ACC112 (cell line): ENCODE measurements around the gene VSTM2L.
"Not testable (repeated sequence)": the region's sequence is repeated elsewhere in the genome, so short reads cannot be mapped to it uniquely, and the experiment has no call there.

ENCODE experiments used
- H2AFZ ChIP-seq: fragments of 200-600 bp; sonication (generic); one replicate; pipeline ENCODE4 v1.6.0; 2017; ENCODE audit warnings: antibody characterized with exemption, low read length; ENCODE audit not compliant: unreplicated experiment
- H3K27ac ChIP-seq: fragments of 200-600 bp; sonication (generic); 2 replicates; pipeline ENCODE4 v1.5.1; 2014; ENCODE audit warnings: low read depth, mild to moderate bottlenecking, antibody characterized with exemption, low read length, moderate library complexity
- H3K27me3 ChIP-seq: fragments of 200-600 bp; sonication (generic); 2 replicates; pipeline ENCODE4 v1.6.1; 2014; ENCODE audit warnings: mild to moderate bottlenecking, antibody characterized with exemption, low read length, moderate library complexity, mixed read lengths; ENCODE audit not compliant: insufficient read depth
- H3K36me3 ChIP-seq: fragments of 200-600 bp; sonication (generic); 2 replicates; pipeline ENCODE4 v1.6.1; 2016; ENCODE audit warnings: mild to moderate bottlenecking, antibody characterized with exemption, low read length, moderate library complexity, mixed read lengths; ENCODE audit not compliant: insufficient read depth
- H3K4me1 ChIP-seq: fragments of 200-600 bp; sonication (generic); one replicate; pipeline ENCODE4 v1.6.1; 2016; ENCODE audit warnings: low read length, mixed read lengths; ENCODE audit not compliant: insufficient read depth, unreplicated experiment, control insufficient read depth
- H3K4me3 ChIP-seq: fragments of 200-600 bp; sonication (generic); 2 replicates; pipeline ENCODE4 v1.5.1; 2014; ENCODE audit warnings: mild to moderate bottlenecking, low read depth, low read length
- H3K79me2 ChIP-seq: fragments of 200-600 bp; sonication (generic); one replicate; pipeline ENCODE4 v1.6.0; 2016; ENCODE audit warnings: low read length; ENCODE audit not compliant: control insufficient read depth, unreplicated experiment, insufficient read depth

VSTM2L gene, protein sequence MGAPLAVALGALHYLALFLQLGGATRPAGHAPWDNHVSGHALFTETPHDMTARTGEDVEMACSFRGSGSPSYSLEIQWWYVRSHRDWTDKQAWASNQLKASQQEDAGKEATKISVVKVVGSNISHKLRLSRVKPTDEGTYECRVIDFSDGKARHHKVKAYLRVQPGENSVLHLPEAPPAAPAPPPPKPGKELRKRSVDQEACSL

DNA sequence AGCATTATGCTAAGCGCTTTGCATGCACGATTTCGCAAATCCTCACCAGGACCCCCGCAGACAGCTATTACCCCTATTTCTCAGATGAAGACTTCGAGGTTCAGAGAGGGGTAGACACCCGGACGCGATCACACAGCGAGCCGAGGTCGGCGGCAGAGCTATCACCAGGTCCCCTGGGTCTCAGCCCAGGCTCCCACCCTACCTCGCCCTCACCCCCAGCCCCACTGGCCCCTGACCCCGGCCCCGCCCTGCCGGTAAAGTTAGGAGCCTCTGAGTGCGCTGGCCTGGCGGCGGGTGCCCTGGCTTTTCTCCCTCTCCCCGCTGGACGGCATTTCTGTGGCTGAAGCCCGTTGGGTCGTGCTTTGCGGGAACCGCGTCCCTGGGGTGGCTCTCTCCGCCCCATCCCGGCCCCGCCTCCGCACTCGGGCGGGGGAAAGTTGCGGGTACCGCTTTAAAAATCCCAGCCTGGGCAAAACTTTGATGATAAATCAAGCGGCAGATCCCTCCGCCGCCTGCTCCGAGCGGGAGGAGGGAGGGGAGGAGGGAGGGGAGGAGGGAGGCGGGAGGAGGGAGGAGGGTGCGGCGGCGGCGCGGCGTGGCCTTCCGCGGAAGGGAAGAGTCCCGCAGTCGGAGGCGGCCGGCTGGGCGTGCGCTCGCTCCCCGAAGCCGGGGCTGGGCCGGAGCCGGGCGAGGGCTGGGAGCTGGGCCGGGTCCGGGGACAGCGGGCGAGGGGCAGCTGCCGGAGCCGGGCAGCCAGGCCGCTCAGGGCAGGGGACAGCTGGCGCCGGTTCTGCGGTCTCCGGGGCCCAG lies at the start of gene VSTM2L:
Gene VSTM2L, plus strand, starts transcription at position 624 of the 810 bp plus-strand sequence. CDS start 224 bp downstream, outside the sequence.
- Histone ChIP-seq H3K4me1 (peaks cover 6% of the 10 kb centered on the region), H2AFZ (no peak within 1 kb of the TSS), H3K27ac (no peak within 1 kb of the TSS), H3K36me3 (no peaks in the 10 kb centered on the region), H3K4me3 (peak within 1 kb of the TSS; percentile 67), H3K27me3 (peaks cover 47% of the 10 kb centered on the region), H3K79me2 (no peaks in the 10 kb centered on the region)

DNA sequence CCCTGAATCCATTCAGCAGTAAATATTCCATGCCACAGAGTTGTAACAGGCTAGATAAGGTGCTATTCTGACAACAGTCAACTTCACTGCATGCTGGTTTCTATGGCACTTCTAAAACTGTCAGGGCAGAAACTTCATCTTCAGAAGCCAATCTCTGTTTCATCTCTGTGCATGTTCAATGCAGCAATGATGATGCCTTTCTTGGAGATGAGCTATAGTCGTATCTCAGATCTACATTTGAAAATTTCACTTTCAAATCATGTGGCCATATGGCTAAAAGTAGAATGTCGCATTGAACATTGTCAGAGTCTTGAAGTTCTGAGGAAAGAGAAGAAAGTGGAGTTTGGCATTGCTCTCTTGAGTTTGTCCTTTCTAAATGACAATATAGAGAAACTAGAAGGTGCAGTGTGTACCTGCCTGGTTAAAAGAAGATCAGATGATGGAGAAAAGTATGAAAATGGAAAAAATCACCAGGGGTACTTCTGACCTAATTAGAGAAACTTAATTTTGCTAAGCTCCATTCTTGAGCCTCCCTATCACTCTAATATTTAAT lies 49.0 kb upstream of the VSTM2L start:
- Histone ChIP-seq H3K4me3 (no peak overlapping the region), H3K27me3 (no peaks in the 10 kb centered on the region), H3K36me3 (peaks cover 3% of the 10 kb centered on the region; the same call in 1 of the 2 replicates), H2AFZ (no peak overlapping the region), H3K79me2 (no peaks in the 10 kb centered on the region), H3K4me1 (peaks cover 12% of the 10 kb centered on the region), H3K27ac (no peak overlapping the region)

DNA sequence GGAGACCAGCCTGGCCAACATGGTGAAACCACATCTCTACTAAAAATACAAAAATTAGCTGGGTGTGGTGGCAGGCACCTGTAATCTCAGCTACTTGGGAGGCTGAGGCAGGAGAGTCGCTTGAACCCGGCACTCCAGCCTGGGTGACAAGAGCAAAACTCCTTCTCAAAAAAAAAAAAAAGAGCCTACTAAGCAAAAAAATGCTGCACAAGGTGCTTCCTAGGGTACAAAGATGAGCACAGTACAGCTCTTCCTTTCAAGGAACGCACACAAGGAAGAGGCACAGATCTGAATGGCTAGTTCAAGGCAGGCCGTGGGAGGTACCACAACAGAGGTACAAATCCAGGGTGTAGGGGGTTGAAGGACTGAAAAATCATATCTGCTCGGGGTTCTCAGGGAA lies 46.9 kb upstream of the VSTM2L start:
- H3K79me2 ChIP-seq, H3K4me3 ChIP-seq, H3K27me3 ChIP-seq, H3K36me3 ChIP-seq, H2AFZ ChIP-seq, H3K27ac ChIP-seq: not testable (repeated sequence)
- H3K4me1 ChIP-seq: peaks cover 12% of the 10 kb centered on the region

DNA sequence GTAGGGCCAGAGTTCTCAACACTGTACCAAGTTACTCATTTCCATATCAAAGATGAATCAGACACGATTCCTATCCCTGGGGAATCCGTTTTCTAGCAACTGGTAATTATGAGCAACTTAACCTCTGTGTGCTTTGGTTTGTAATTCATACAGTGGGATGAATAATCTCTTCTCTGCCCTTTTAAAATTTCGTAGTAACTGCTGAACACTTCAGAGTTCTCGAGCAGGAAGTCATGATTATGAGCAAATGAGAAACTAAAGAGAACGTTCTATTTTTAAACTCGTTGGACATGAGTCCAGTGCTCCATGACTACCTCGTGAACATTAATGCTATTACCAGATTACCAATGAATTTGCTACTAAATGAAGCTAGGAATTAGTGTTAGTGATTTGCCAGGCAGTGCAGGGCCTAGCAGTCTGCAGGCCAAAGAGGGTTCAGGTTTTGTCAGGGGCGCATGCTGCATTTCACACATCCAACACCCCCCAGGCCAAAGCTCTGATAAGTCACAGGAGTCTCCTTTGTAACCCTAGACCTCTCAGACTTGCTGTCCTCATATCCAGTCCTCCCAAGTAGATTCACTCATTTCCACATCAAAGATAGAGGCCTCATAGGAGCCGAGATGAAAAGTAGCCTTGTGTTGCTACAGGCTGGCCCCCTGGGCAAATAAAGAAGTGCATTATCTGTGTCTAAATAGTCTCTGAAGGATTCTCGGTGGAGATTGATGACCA lies 45.8 kb upstream of the VSTM2L start:
- Histone ChIP-seq H2AFZ (no peak overlapping the region), H3K4me3 (no peak overlapping the region), H3K27me3 (no peaks in the 10 kb centered on the region), H3K27ac (peak overlapping the region; percentile 55), H3K79me2 (no peaks in the 10 kb centered on the region), H3K36me3 (peaks cover 8% of the 10 kb centered on the region; the same call in 1 of the 2 replicates), H3K4me1 (peaks cover 12% of the 10 kb centered on the region)

DNA sequence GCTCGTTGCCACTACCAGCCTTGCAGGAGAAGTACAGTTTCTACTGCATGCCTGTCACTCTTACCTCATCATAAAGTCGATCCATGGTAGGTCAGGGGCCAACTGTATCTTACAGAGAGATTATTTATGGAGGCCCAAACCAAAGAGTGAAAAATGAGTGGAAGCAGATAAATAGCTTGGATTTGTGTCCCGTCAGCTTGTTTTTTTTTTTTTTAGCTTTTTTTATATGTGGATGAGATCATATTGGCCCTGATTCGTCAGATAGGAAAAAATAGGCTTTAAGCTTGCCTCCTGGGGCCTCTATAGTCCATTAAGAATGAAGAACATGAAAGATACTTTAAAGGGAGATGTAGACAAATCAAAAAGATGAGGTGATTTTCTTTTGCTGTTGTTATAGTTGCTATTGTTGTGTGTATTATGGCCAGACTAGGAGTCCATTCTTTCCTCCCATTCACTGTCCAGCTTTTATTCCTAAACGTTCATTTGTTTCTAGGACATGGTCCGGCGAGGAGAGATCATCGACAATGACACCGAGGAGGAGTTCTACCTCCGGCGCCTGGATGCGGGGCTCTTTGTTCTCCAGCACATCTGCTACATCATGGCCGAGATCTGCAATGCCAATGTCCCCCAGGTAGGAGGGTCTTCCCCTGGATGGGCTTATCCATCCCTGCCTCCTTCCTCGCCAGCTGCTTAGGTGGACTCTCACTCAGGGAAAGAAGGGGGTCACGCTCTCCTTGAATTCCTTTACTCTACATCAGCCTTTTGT lies 43.3 kb upstream of the VSTM2L start:
- H3K4me3 ChIP-seq: no peak overlapping the region
- no peak overlapping the region for H3K27ac ChIP-seq
- peaks cover 8% of the 10 kb centered on the region; the same call in 1 of the 2 replicates for H3K36me3 ChIP-seq
- H2AFZ ChIP-seq: no peak overlapping the region
- H3K4me1 ChIP-seq: peaks cover 12% of the 10 kb centered on the region
- no peaks in the 10 kb centered on the region for H3K79me2 ChIP-seq
- no peaks in the 10 kb centered on the region for H3K27me3 ChIP-seq

DNA sequence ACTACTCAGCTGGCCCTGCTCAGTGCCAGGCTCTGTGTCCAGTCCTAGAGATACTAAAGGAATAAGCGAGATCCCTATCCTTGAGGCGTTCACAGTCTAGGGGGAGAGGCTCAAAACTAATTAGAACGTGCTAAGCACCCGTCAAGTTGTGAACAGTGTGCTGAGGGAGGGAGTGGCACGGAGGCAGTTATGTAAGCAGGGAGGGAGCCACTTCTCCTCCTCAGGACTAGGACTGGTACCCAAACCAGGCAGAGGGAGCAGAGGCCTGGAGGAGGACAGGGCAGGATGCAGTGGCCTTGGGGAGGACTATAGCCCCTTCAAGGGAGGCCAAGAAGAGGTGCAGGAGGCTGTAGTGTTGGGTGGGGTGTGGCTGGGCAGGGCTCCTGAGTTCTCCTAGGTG lies 39.6 kb upstream of the VSTM2L start:
- Histone ChIP-seq H3K79me2 (no peaks in the 10 kb centered on the region), H3K27ac (no peak overlapping the region), H3K4me3 (no peak overlapping the region), H3K36me3 (peaks cover 8% of the 10 kb centered on the region; the same call in 1 of the 2 replicates), H3K27me3 (no peaks in the 10 kb centered on the region), H2AFZ (no peak overlapping the region), H3K4me1 (no peaks in the 10 kb centered on the region)

DNA sequence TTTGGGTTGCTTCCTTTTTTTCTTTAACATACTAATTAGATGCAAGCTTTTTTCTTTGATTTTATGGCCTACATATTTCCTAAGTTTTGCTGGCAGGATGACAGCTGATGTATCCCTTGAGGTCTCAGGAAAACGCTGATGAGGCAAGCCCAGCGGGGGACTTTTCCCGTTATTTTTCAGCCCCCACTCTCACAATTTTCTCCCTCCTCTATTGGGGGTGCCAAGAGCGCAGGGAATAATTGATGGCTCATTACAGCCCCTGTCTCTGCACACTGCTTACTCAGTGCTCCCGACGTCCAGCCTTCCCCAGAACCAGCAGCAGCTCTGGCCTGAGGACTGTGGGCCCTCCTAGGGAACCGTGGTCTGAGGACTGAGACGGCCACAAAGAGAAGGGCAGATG lies 38.6 kb upstream of the VSTM2L start:
- Histone ChIP-seq H3K79me2 (no peaks in the 10 kb centered on the region), H2AFZ (no peak overlapping the region), H3K4me3 (no peak overlapping the region), H3K4me1 (no peaks in the 10 kb centered on the region), H3K36me3 (peaks cover 8% of the 10 kb centered on the region; the same call in 1 of the 2 replicates), H3K27ac (no peak overlapping the region), H3K27me3 (no peaks in the 10 kb centered on the region)

DNA sequence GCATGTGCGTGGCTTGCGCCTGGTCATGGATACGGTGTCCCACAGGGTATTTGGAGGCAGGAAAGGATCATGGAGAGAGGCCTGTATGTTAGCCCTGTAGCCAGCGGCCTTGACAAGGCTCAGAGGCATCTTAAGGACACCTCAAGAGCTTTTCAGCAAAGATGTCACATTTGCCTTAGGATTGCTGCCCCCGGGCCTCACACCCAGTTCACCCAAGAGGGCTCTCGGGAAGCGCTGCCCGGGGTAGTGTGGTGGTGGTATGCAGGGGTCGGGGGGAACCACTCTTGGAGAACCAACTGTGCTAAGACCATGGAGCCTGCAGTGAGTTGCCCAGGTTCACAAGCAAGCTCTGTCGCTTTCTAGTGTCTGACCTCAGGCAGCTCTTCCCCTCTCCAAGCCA lies 36.9 kb upstream of the VSTM2L start:
- Histone ChIP-seq H2AFZ (no peak overlapping the region), H3K4me1 (no peaks in the 10 kb centered on the region), H3K27me3 (no peaks in the 10 kb centered on the region), H3K27ac (no peak overlapping the region), H3K79me2 (no peaks in the 10 kb centered on the region), H3K36me3 (no peaks in the 10 kb centered on the region), H3K4me3 (no peak overlapping the region)

DNA sequence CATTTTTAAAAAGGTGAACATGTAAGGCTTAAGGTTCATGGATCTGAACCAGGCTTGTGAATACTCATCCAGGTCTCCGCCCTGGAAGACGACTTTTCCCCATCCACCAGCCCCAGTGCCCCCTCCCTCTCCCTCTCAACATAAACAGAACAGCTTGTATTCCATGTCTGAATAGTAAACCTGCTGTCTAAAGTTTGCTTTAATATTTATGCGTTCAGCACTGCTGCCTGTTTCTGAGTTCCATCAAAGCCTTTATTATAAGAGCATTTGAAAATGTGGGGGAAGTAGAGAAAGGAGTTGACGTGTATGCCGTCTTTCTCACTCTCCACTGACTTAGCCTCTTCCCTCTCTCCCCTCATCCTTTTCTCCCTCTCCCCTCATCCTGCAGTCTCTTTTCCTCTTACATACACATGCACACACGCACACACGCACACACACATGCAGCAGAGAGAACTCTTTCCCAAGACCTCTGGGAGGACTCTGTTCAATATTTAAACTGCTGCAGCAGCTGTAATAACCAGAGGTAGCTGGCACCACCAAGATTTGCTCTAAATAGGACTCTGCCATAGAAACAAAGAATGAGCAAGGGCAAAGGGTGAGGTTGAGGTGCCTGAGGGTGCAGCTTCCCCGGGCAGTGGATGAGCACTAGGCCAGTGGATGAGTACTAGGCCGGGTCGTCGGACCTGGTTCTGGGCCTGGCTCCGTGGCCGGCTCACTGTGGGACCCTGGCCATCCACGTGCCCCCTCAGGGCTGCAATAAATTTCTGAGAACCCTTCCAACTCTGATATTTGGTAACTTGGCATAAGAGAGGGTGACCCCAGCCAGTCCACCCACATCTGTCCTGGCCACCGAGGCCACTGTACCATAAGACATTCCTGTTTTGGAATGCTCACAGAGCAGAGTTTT lies 35.4 kb upstream of the VSTM2L start:
- Histone ChIP-seq H2AFZ (no peak overlapping the region), H3K27me3 (no peaks in the 10 kb centered on the region), H3K4me3 (no peak overlapping the region), H3K27ac (no peak overlapping the region), H3K4me1 (no peaks in the 10 kb centered on the region), H3K79me2 (no peaks in the 10 kb centered on the region), H3K36me3 (no peaks in the 10 kb centered on the region)
